C4-2B (cell line): ENCODE measurements around the gene ZNRD2.
A peak's percentile ranks its signal among the peaks of the same experiment; 100 is the strongest.

Experiments used
- H3K27ac ChIP-seq: fragments of 450-650 bp; 2 replicates; pipeline ENCODE4 v1.5.1; 2017
- CTCF ChIP-seq: fragments of 450-650 bp; conservative IDR thresholded peaks from 2 replicates; pipeline ENCODE4 v1.5.1; 2017; ENCODE audit warnings: mild to moderate bottlenecking
- ZFX ChIP-seq: fragments of 450-650 bp; IDR thresholded peaks from 2 replicates; pipeline ENCODE4 v1.6.1; 2017

Gene ZNRD2

GRCh38 chr11:65536412-65537295 lies 33.6 kb upstream of the ZNRD2 start:
- TF ChIP-seq CTCF = no peak
- peak; percentile 10; the same call in 1 of the 2 replicates for TF ChIP-seq ZFX

GRCh38 chr11:65537296-65537597 lies 33.0 kb upstream of the ZNRD2 start:
- H3K27ac ChIP-seq = 0 out of 2 replicates have a peak overlapping the region, but pooled peaks have one; percentile 95
- TF ChIP-seq ZFX = no peak

More at GRCh38 chr11:65536412-65537295, 33.6 kb upstream of the ZNRD2 start:
- H3K27ac ChIP-seq = 0 out of 2 replicates have a peak overlapping the region, but pooled peaks have one; percentile 95

GRCh38 chr11:65537620-65538231 lies 32.6 kb upstream of the ZNRD2 start:
- peak overlapping the region; percentile 95; the same call in 1 of the 2 replicates for H3K27ac ChIP-seq
- TF ChIP-seq CTCF (no peak), ZFX (no peak)

- TF ChIP-seq ZFX = no peak
- TF ChIP-seq CTCF = no peak
- H3K27ac ChIP-seq = peak overlapping the region; percentile 95
Measured at GRCh38 chr11:65538232-65538914, 31.9 kb upstream of the ZNRD2 start.

- TF ChIP-seq CTCF (no peak; the same call in 1 of the 2 replicates), ZFX (no peak)
Measured at GRCh38 chr11:65538915-65539743, 31.1 kb upstream of the ZNRD2 start.

GRCh38 chr11:65539744-65540289 lies 30.5 kb upstream of the ZNRD2 start:
- H3K27ac ChIP-seq = peak overlapping the region; percentile 95

More at GRCh38 chr11:65538915-65539743, 31.1 kb upstream of the ZNRD2 start:
- H3K27ac ChIP-seq = peak overlapping the region; percentile 95

More at GRCh38 chr11:65539744-65540289, 30.5 kb upstream of the ZNRD2 start:
- peak; percentile 53 for TF ChIP-seq ZFX
- no peak for TF ChIP-seq CTCF
